Neural progenitor cell (in vitro differentiated cells): ENCODE measurements around the gene SERBP1. TPM values are rescaled to one million over a fixed set of nuclear protein-coding genes. Genes with fewer than 3 reads are reported as not detected.

ENCODE experiments used
- DNase-seq: peaks from one replicate; pipeline ENCODE4 v3.0.0-alpha.2; 2016; ENCODE audit warnings: low spot score
- H2AFZ ChIP-seq: fragments of 200-600 bp; sonication (generic); replicated peaks from 2 replicates; pipeline ENCODE4 v1.6.1; 2016; ENCODE audit warnings: antibody characterized with exemption
- H3F3A ChIP-seq: fragments of 200-600 bp; sonication (generic); 2 replicates; pipeline ENCODE4 v1.6.1; 2016; ENCODE audit warnings: antibody characterized with exemption, low read depth
- H3K27ac ChIP-seq: fragments of 200-600 bp; sonication (generic); 2 replicates; pipeline ENCODE4 v1.5.1; 2016; ENCODE audit warnings: mild to moderate bottlenecking
- H3K27me3 ChIP-seq: fragments of 200-600 bp; sonication (generic); 2 replicates; pipeline ENCODE4 v1.6.1; 2016; ENCODE audit warnings: mild to moderate bottlenecking, moderate library complexity
- H3K36me3 ChIP-seq: fragments of 200-600 bp; sonication (generic); 2 replicates; pipeline ENCODE4 v1.5.1; 2016
- H3K4me1 ChIP-seq: fragments of 200-600 bp; sonication (generic); 2 replicates; pipeline ENCODE4 v1.6.1; 2016; ENCODE audit warnings: mixed run types
- H3K4me2 ChIP-seq: fragments of 200-600 bp; sonication (generic); 2 replicates; pipeline ENCODE4 v1.6.1; 2016
- H3K4me3 ChIP-seq: fragments of 200-600 bp; sonication (generic); 2 replicates; pipeline ENCODE4 v1.5.1; 2016
- H3K79me2 ChIP-seq: fragments of 200-600 bp; sonication (generic); 2 replicates; pipeline ENCODE4 v1.6.1; 2016; ENCODE audit warnings: low read depth
- H3K9ac ChIP-seq: fragments of 200-600 bp; sonication (generic); 2 replicates; pipeline ENCODE4 v1.6.1; 2016
- H3K9me3 ChIP-seq: fragments of 200-600 bp; sonication (generic); 2 replicates; pipeline ENCODE4 v1.5.1; 2016; ENCODE audit warnings: low read depth
- H4K20me1 ChIP-seq: fragments of 200-600 bp; sonication (generic); 2 replicates; pipeline ENCODE4 v1.6.1; 2016; ENCODE audit warnings: low read depth
- H3K27ac Mint-ChIP-seq: 3 replicates; pipeline ENCODE4 v1.8.0; 2021; ENCODE audit warnings: mixed read lengths
- H3K27me3 Mint-ChIP-seq: 2 replicates; pipeline ENCODE4 v1.8.0; 2022; ENCODE audit warnings: low read depth, mild to moderate bottlenecking, inconsistent platforms, moderate library complexity, mixed read lengths; ENCODE audit not compliant: insufficient read depth
- H3K36me3 Mint-ChIP-seq: 3 replicates; pipeline ENCODE4 v1.8.0; 2021; ENCODE audit warnings: mixed read lengths
- H3K4me1 Mint-ChIP-seq: 3 replicates; pipeline ENCODE4 v1.8.0; 2021; ENCODE audit warnings: mixed read lengths
- H3K4me3 Mint-ChIP-seq: 3 replicates; pipeline ENCODE4 v1.8.0; 2021; ENCODE audit warnings: mild to moderate bottlenecking, moderate library complexity, mixed read lengths
- H3K9me3 Mint-ChIP-seq: 3 replicates; pipeline ENCODE4 v1.8.0; 2020; ENCODE audit warnings: mixed read lengths
- CTCF ChIP-seq: fragments of 200-600 bp; sonication (generic); IDR thresholded peaks from 2 replicates; pipeline ENCODE4 v1.5.1; 2017; ENCODE audit warnings: antibody characterized with exemption, mild to moderate bottlenecking
- EZH2 ChIP-seq: fragments of 200-600 bp; sonication (generic); IDR thresholded peaks from 2 replicates; pipeline ENCODE4 v1.6.1; 2017; ENCODE audit warnings: antibody characterized with exemption, mild to moderate bottlenecking, moderate library complexity
- EZH2phosphoT487 ChIP-seq: fragments of 200-600 bp; sonication (generic); IDR thresholded peaks from 2 replicates; pipeline ENCODE4 v1.6.1; 2017; ENCODE audit warnings: antibody characterized with exemption
- total RNA-seq: library from RNA; depleted of rRNA; stranded (reverse); fragments of >200 nt; gene quantifications from 2 replicates; pipeline ENCODE4 v1.2.3, GENCODE V29; 2015; ENCODE audit warnings: low replicate concordance

SERBP1 gene
- total RNA-seq, 1 donor from 2014 or later = 534 TPM

DNA sequence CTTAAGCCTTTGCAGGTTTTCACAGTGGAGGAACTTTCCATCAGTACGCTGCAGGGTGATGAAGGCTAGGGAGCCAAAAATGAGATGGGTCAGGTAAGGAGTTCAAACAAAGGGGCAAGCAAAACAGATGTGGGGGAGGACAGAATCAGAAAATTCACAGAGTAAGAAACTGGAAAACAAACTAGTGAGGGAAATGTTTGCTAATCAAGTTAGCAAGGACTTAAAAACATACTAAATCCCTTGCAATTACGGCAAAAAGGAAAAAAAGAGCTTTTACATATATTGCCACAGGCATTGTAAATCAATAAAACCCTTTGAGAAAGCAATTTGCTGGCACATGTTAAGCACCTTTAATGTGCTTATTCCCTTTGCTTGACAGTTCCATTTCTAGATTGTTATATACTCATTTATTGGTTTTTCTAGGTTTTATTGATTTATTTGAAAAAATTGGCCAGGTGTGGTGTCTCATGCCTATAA, 45.8 kb upstream of the SERBP1 start:
- Histone ChIP-seq H3K27me3 (no peaks in the 10 kb centered on the region), H2AFZ (no peak overlapping the region), H3K79me2 (no peaks in the 10 kb centered on the region), H3K4me2 (no peak overlapping the region), H3K27ac (no peak overlapping the region), H3K9me3 (no peaks in the 10 kb centered on the region), H3K9ac (no peak overlapping the region), H4K20me1 (no peaks in the 10 kb centered on the region), H3K4me3 (no peak overlapping the region), H3K4me1 (no peaks in the 10 kb centered on the region), H3F3A (no peaks in the 10 kb centered on the region), H3K36me3 (no peaks in the 10 kb centered on the region)
- H3K27ac Mint-ChIP-seq = no peak overlapping the region
- peaks cover 2% of the 10 kb centered on the region for H3K27me3 Mint-ChIP-seq
- H3K9me3 Mint-ChIP-seq = no peaks in the 10 kb centered on the region
- H3K4me3 Mint-ChIP-seq = no peak overlapping the region
- no peaks in the 10 kb centered on the region for H3K36me3 Mint-ChIP-seq
- no peak for DNase-seq
- peaks cover 6% of the 10 kb centered on the region for H3K4me1 Mint-ChIP-seq
- TF ChIP-seq CTCF (no peak), EZH2 (no peak), EZH2phosphoT487 (no peak)

DNA sequence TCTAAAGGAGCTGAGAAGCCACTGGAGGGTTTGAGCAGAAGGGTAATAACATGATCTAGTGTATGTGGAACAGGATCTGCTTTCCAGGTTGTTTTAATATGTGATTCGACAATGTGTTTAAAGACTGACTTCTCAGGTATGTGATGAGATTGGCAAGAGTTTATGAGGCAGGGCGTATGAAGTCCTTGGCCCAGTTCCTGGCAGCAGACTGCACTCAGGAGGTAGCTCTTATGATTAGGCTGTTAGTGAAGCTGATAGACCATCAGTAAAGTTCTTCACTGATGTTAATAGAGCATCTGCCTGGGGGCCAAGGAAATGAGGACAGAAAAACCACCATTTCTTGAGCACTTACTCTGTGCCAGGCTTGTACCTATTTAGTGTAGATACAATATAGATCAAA, 41.9 kb upstream of the SERBP1 start:
- DNase-seq = no peak
- H3K9ac ChIP-seq = no peak overlapping the region
- no peaks in the 10 kb centered on the region for H3K36me3 Mint-ChIP-seq
- H3K4me1 Mint-ChIP-seq = no peaks in the 10 kb centered on the region
- no peak overlapping the region for H3K4me2 ChIP-seq
- H3K27me3 Mint-ChIP-seq = no peaks in the 10 kb centered on the region
- no peaks in the 10 kb centered on the region for H3K9me3 Mint-ChIP-seq
- H3K9me3 ChIP-seq = no peaks in the 10 kb centered on the region
- no peak overlapping the region for H3K4me3 ChIP-seq
- H3F3A ChIP-seq = no peaks in the 10 kb centered on the region
- no peaks in the 10 kb centered on the region for H4K20me1 ChIP-seq
- H3K27me3 ChIP-seq = no peaks in the 10 kb centered on the region
- H3K27ac Mint-ChIP-seq = no peak overlapping the region
- H3K36me3 ChIP-seq = no peaks in the 10 kb centered on the region
- H3K4me1 ChIP-seq = no peaks in the 10 kb centered on the region
- H2AFZ ChIP-seq = no peak overlapping the region
- no peaks in the 10 kb centered on the region for H3K79me2 ChIP-seq
- H3K27ac ChIP-seq = no peak overlapping the region
- H3K4me3 Mint-ChIP-seq = no peak overlapping the region
- TF ChIP-seq CTCF (no peak), EZH2phosphoT487 (no peak), EZH2 (no peak)

- Histone ChIP-seq H3K9ac (no peak overlapping the region), H2AFZ (no peak overlapping the region), H3K79me2 (no peaks in the 10 kb centered on the region), H4K20me1 (no peaks in the 10 kb centered on the region), H3K36me3 (no peaks in the 10 kb centered on the region), H3F3A (no peaks in the 10 kb centered on the region), H3K9me3 (no peaks in the 10 kb centered on the region), H3K4me2 (no peak overlapping the region), H3K27me3 (no peaks in the 10 kb centered on the region), H3K4me3 (no peak overlapping the region), H3K27ac (no peak overlapping the region), H3K4me1 (no peaks in the 10 kb centered on the region)
- Mint-ChIP-seq H3K27ac (no peak overlapping the region), H3K27me3 (no peaks in the 10 kb centered on the region), H3K9me3 (peaks cover 2% of the 10 kb centered on the region), H3K4me3 (no peak overlapping the region), H3K4me1 (peaks cover 6% of the 10 kb centered on the region), H3K36me3 (no peaks in the 10 kb centered on the region)
- DNase-seq = no peak
- TF ChIP-seq EZH2phosphoT487 (no peak), EZH2 (no peak), CTCF (no peak)
Measured at GRCh38 chr1:67469431-67469830, 39.2 kb upstream of the SERBP1 start.
